Measurements from ENCODE around the gene ARHGEF28. TPM values are rescaled to one million over a fixed set of nuclear protein-coding genes. Genes with fewer than 3 reads are reported as not detected.

ARHGEF28 gene
- polyA plus RNA-seq, 1 experiment: 8.8 TPM

GRCh38 chr5:73908395-73908794, 282.4 kb downstream of the ARHGEF28 start:
- no peak for TF ChIP-seq CTCF (IDR thresholded peaks at IDR 0.05; ENCODE audit: low read depth, low read length)
- CTCF ChIA-PET: interaction anchor here (1.9 to 3.1 kb wide), 2 partner anchors 735 to 741 kb away, joined by 9 to 18 read pairs; no protein-coding TSS in a partner anchor
- Histone ChIP-seq H3K4me3 (ENCODE audit: low read depth, low read length) (no peak overlapping the region), H3K27ac (ENCODE audit: low read depth, low read length) (no peak overlapping the region), H3K27me3 (ENCODE audit: control insufficient read depth, insufficient read depth, low read length) (no peaks in the 10 kb centered on the region), H3K9me3 (ENCODE audit: control insufficient read depth, insufficient read depth, low read length) (peaks cover 4% of the 10 kb centered on the region; the same call in 1 of the 2 replicates)
- no peak for DNase-seq (ENCODE audit: low read depth, low spot score)
- POLR2A ChIA-PET: interaction anchor here (1.0 kb wide), 1 partner anchor 741 kb away, joined by 3 read pairs; no protein-coding TSS in a partner anchor

GRCh38 chr5:73908846-73909245, 282.9 kb downstream of the ARHGEF28 start:
- peaks cover 4% of the 10 kb centered on the region; the same call in 1 of the 2 replicates for H3K9me3 ChIP-seq (ENCODE audit: control insufficient read depth, insufficient read depth, low read length)
- no peaks in the 10 kb centered on the region for H3K27me3 ChIP-seq (ENCODE audit: control insufficient read depth, insufficient read depth, low read length)
- CTCF ChIA-PET: interaction anchor here (1.9 to 3.1 kb wide), 2 partner anchors 734 to 740 kb away, joined by 9 to 18 read pairs; no protein-coding TSS in a partner anchor
- POLR2A ChIA-PET: interaction anchor here (1.0 kb wide), 1 partner anchor 741 kb away, joined by 3 read pairs; no protein-coding TSS in a partner anchor
- no peak for DNase-seq (ENCODE audit: low read depth, low spot score)
- no peak overlapping the region for H3K4me3 ChIP-seq (ENCODE audit: low read depth, low read length)
- no peak overlapping the region for H3K27ac ChIP-seq (ENCODE audit: low read depth, low read length)
- no peak for TF ChIP-seq CTCF (IDR thresholded peaks at IDR 0.05; ENCODE audit: low read depth, low read length)

GRCh38 chr5:73909474-73909873, 283.5 kb downstream of the ARHGEF28 start:
- Histone ChIP-seq H3K9me3 (ENCODE audit: control insufficient read depth, insufficient read depth, low read length) (peaks cover 4% of the 10 kb centered on the region; the same call in 1 of the 2 replicates), H3K27ac (ENCODE audit: low read depth, low read length) (no peak overlapping the region), H3K4me3 (ENCODE audit: low read depth, low read length) (no peak overlapping the region), H3K27me3 (ENCODE audit: control insufficient read depth, insufficient read depth, low read length) (no peaks in the 10 kb centered on the region)
- DNase-seq (ENCODE audit: low read depth, low spot score): no peak
- TF ChIP-seq CTCF (IDR thresholded peaks at IDR 0.05; ENCODE audit: low read depth, low read length): no peak
- CTCF ChIA-PET: no interaction called here
- POLR2A ChIA-PET: no interaction called here

GRCh38 chr5:73911761-73912393, 285.9 kb downstream of the ARHGEF28 start:
- H3K4me3 ChIP-seq (ENCODE audit: low read depth, low read length): no peak overlapping the region
- no peak for DNase-seq (ENCODE audit: low read depth, low spot score)
- H3K27ac ChIP-seq (ENCODE audit: low read depth, low read length): no peak overlapping the region
- TF ChIP-seq CTCF (IDR thresholded peaks at IDR 0.05; ENCODE audit: low read depth, low read length): no peak
- H3K9me3 ChIP-seq (ENCODE audit: control insufficient read depth, insufficient read depth, low read length): peaks cover 4% of the 10 kb centered on the region; the same call in 1 of the 2 replicates
- H3K27me3 ChIP-seq (ENCODE audit: control insufficient read depth, insufficient read depth, low read length): no peaks in the 10 kb centered on the region
- CTCF ChIA-PET: interaction anchor here (1.2 to 2.0 kb wide), 3 partner anchors 9 to 737 kb away, joined by 3 to 15 read pairs (median 4); no protein-coding TSS in a partner anchor
- POLR2A ChIA-PET: no interaction called here

GRCh38 chr5:73912821-73913271, 286.9 kb downstream of the ARHGEF28 start:
- H3K4me3 ChIP-seq (ENCODE audit: low read depth, low read length): no peak overlapping the region
- CTCF ChIA-PET: interaction anchor here (2.0 kb wide), 1 partner anchor 10 kb away, joined by 9 read pairs; no protein-coding TSS in a partner anchor
- no peak for DNase-seq (ENCODE audit: low read depth, low spot score)
- H3K27ac ChIP-seq (ENCODE audit: low read depth, low read length): no peak overlapping the region
- peaks cover 4% of the 10 kb centered on the region; the same call in 1 of the 2 replicates for H3K9me3 ChIP-seq (ENCODE audit: control insufficient read depth, insufficient read depth, low read length)
- POLR2A ChIA-PET: no interaction called here
- H3K27me3 ChIP-seq (ENCODE audit: control insufficient read depth, insufficient read depth, low read length): no peaks in the 10 kb centered on the region
- no peak for TF ChIP-seq CTCF (IDR thresholded peaks at IDR 0.05; ENCODE audit: low read depth, low read length)

Measured in AG04450 (cell line).